Measurements from ENCODE around the gene ING3.
"Not testable (repeated sequence)": the region's sequence is repeated elsewhere in the genome, so short reads cannot be mapped to it uniquely, and the experiment has no call there.

The ING3 gene

DNA sequence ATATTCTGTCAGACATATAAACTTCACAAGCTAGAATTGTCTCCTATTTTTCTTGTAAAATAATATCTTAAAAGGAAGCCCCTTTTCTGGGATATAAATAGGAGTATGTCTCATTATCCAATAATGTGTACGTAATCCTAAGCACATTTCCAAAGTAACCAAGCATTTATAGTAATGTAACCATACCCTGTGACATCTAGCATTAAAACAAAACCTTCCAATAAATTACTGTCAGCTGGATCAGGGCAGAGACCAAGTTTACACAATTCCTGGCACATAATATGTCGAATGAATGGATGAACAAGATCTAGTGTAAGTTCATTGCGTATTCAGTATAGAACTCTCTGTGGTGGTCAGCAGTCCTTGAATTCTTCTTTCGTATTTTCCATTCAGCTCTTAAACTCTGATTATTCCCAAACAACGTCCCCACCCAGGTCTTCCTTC is 52.2 kb downstream of the ING3 start:
- no peak for DNase-seq (ENCODE audit: low spot score)

DNA sequence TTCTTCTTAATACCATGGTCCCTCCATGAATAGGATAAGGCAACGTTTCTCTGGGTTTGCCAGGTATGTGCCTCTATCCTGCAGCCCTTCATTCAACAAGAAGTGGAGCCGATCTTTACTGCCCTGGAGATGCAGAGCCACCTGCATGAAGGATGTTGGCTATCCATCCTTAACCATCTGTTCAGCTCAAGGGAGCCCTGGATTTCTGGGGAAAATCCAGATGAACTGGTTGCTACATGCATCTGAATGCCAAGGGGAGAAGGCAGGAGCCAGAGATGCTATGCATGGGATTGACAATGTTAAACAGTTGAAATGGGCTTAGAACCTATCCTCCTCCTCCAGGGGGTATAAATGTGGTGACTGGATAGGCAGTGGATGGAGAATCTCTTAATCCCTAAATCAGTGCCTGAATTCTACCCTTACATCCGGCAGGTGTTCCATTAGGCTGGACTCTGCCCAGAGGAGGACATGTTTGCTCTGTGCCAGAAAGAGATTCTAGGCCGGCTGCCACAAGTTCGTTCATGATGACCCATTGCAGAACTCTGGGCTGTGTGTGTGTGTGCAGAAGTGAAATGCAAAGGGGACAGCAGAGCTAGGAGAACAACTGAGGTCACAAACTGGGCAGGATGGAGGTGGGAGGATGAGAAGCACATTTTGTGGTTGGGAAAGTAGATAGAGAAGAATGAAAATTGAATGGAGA is 53.6 kb downstream of the ING3 start:
- DNase-seq (ENCODE audit: low spot score): no peak

DNA sequence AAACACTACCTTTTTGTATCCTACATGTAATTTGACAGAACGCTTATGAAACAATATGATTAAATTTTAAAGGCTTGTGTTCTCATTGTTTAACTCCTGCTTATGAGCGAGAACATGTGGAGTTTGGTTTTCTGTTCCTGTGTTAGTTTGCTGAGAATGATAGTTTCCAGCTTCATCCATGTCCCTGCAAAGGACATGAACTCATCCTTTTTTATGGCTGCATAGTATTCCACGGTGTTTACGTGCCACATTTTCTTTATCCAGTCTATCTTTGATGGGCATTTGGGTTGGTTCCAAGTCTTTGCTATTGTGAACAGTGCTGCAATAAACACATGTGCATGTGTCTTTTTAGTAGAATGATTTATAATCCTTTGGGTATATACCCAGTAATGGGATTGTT is 54.5 kb downstream of the ING3 start:
- not testable (repeated sequence) for DNase-seq (ENCODE audit: low spot score)

DNA sequence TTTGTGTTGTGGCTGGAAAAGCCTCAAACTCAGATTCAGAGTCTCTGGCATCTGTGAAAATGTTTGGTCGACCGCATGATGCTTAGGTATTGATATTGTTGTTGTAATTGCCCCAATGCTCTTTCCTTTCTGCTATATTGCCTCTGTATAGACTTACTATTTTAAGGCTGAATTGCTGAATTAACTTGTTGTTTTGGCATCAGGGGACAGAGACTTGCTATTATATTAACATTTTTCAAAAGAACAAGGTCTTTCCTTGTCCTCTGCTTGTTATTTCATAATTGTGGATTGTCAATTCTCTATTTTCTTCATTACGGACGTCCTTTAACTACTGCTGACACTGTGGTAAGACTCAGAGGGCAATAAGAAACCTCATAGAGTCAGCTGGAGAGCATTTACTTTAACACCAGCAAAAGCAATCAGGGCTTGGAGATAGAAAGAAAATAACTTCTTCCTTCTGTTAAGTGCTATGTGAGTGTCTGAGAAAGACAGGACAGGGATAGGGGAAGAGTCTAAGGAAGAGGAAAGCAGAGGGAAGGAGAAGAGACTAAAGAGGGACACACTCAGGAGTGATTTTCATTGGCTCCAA is 55.5 kb downstream of the ING3 start:
- no peak for DNase-seq (ENCODE audit: low spot score)

DNA sequence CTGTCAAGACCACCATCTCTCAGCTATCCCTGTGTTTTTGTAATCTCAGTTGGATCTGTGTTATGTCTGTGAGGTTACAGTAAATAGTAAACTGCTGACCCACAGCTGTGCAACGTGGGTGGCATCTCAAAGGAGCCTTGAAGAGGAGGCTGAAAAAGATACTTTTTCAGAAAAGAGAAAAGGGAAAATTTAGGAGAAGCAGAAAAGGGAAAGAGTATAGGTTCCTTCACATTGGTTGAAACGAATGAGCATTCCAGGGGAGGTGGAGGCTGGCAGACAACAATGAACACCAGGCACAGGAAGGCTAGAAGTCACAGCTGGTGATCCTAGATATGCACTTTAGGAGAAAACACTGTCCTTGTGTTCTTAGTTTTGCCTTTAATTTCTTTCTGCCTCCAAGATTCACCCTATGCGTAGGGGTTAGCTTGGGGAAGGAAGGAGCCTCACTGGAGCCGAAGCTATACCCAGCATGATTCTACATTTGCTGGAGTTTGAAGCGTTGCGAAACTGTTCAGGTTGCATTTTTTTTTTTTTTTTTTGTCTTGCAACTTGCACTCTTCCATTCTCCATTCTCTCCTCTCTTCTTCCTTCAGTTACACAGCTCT is 56.2 kb downstream of the ING3 start:
- DNase-seq (ENCODE audit: low spot score): no peak

DNA sequence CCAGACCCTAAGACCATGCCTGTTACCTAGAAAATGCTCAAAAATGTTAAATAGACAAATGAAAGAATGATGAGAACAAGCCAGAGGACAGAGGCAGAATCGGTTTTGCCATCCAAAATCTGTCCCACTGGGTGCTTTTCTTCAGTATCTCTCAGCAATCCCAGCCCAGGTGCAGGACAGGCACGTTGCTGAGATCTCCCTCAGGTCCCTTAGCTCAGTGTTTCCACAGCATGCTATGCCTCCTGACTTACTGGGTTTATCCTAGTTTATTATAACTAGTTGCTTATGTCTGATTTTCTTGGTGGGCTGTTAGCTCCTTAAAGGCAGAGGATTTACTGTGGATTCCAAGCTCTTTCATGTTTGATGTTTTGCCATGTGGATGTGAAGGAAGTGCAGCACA is 58.2 kb downstream of the ING3 start:
- no peak for DNase-seq (ENCODE audit: low spot score)

DNA sequence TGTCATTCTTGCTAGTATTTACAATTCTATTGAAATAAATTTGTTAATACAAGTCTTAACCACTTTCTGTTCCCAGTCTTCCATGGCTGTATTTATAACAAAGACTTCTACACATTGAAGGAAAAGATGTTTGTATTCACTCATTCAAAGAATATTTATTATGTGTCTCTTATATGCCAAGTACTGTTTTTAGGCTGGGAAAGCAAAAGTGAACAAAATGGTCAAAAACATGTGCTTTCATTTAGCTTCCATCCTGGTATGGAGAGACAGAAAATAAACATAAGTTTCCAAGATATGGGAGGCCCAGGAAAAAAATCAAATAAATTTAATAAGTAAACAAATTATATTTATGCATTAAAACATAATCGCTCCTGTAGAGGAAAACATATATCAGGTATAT is 60.8 kb downstream of the ING3 start:
- no peak for DNase-seq (ENCODE audit: low spot score)

DNA sequence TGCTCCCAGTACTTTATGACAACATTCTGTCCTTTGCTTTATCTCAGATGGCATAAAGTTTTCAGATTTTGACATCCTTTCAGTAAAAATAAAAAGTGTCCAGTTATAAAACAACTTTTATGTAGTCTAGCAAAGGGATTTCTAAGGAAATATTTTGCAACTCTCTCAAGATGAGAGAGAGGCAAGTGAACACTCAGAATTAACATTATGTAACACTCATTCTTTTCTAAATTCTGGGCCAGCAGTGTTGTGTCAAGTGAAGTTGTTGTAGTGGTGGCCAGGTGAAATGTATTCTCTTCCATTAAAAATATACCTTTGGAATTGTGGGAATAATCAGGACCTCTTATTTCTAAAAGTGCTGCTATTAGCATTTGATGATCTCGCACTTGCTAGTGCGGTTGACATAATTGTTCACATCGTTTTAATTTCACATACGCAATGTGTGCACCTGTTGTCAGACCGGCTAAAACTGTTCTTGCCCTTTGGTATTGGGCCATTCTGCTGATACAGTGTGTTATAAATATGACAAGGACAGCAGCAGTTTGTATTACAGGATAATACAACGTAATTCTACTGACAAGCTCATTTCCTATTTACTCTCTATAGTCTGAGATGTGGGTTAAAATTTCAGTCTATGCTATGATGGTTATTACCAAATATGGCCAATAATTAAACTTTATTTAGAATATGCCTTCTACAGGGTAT is 61.7 kb downstream of the ING3 start:
- no peak for DNase-seq (ENCODE audit: low spot score)

DNA sequence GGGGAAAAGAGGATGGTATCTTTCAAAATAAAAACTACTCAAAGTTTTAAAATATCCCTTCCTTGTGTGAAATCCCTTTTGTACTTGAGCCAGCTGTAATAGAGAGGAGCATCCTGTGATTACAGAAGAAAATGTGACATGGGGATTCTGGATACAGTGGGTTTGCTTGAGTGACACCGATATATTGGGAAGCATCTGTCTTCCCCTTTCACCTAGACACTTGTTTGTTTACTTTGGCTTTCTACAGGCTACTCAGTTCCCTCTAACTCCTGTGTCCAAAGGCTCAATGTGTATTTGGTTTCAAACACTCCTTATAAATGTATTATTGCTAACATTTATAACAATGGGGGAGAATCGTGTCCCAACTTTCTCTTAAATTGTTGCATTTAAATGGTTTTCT is 62.3 kb downstream of the ING3 start:
- no peak for DNase-seq (ENCODE audit: low spot score)

DNA sequence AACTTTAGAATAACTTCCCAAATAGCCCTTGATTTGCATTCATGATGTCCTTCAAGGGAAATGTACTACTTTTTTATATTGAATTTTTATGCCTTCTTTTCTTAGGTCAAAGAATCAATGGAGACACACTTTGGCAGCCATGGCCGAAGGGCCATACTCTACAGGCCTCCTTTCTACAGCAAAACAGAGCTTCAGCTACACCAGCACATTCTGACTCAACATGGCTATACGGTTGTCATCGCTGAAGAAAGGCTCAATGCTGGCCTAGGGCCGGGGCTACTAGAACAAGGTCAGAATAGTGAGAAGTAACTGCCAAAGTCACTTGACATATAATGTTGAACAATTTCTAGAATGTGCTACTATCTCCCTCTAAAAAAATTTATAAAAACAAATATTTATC is 65.0 kb downstream of the ING3 start:
- DNase-seq (ENCODE audit: low spot score): no peak

DNA sequence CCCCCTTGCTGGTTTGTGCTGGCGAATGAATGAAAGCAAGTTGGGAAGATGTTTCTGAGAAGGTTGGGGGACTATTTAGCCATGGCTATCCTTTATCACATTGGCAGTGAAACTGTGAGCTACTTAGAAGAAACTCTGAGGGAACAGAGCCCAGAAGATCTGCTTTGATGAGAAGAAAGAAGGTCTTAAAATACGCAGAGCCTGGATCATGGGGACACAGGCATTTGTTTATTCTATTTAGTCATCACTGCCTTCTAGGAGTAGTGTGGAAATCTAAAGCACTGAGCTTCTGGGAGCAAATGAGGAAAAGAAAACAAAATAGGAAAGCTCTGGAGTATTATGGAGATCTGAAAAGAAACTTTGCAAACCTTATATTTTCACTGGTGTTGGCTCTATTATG is 66.4 kb downstream of the ING3 start:
- no peak for DNase-seq (ENCODE audit: low spot score)

DNA sequence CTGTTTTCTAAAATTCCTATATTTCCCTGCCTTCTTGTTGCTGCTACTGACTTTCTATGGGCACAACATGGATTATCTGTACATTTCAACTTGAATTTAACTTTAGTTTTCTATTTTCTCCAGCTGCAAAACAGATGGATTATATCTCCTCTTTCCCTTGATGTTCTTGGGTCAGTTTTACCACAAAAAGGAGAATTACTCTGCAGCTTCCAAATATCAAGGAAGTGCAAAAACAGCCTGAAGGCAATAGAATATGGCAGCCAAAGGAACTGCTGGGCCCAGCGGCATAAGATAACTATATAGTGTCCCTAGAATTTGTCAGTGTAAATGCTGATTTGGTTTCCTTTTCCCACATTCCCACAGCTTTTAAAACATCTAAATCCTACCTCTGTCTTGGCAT is 67.0 kb downstream of the ING3 start:
- no peak for DNase-seq (ENCODE audit: low spot score)

DNA sequence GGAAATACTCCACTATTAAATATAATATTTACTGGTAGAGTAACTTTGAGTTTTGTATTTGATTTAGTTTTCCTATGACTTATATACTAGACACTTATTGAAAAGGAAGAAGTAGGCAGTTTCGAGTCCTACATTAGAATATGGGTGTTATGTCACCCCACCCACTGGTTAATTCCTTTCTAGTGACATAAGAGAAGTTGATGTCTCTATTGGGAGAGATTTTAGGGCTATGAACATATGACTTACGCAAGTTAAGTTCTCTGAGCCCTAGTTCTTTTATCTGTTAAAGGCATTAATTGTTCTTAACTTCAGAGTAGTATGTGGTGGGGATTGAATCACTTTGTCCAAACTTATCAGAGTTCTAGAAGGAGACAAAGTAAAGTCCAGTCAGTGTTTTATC is 68.4 kb downstream of the ING3 start:
- DNase-seq (ENCODE audit: low spot score): no peak

DNA sequence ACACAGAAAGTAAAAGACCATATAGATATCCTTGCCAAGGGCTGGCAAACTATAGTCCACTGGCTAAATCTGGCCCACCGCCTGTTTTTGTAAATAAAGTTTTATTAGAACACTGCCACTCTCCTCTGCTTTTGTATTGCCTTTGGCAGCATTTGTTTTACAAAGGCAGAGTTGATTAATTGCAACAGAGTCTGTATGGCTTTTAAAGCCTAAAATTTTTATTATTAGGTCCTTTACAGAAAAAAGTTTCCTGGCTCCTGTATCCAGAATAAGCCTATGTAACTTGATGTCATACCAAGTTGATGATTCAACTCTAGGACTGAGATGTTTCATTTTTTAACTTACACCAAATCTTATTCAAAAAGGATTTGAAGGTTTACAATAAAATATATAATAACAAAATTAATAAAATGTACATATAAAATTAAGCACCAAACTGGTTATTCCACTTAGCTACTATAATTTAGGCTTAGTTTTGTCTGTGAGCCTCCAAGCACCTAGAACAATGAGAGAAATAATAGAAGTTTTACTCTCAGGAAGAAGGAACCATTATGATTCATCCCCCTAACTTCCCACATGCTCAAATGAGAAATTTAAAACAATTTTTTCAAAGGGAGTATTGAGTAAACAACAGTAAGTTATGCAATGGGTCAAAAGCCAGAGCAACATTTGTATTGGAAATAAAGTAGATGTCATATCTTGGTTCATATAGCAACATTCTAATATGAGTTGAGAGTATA is 69.8 kb downstream of the ING3 start:
- DNase-seq (ENCODE audit: low spot score): no peak

DNA sequence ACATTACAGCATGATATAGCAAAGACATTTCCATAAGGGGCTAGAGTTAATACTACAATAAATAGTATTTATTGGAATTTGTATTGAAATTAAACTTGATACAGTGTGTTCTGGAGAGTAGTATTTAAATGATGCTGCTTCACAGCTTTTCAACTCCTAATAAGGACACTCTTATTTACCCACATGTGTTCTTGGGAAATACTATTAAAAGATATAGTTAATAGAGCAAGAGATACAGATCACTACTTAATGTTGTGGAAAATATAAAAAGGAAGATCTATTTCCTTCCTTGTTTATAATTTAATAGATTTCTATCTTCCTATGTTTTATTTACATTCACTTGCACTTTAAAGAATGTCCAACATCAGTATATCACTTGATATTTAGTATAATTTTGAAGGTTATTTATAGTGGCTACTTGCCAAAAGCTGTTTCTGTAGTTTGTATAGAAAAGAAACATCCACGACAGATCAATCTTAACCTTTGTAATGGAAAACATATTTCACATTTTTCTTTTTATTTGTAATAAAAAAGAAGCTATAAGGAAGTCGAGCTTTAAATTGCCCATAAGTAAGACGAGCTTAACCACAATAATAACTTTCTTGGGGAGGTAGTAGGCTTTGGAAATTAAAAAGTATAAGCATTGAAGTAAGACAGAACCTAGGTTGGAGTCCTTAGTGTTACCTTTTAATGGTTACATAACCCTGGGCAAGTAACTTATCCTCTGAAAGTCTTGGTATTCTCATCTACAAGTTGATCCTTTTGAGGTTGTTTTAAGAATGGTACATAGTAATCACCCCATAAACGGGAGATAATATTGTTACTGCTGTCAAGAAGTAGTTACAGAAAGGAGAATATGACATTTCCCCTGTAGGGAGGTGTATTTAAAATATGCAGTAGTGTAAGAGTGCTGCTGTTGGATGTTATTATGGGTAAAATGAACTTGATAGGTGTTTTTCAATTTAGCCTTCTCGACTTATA is 70.7 kb downstream of the ING3 start:
- DNase-seq (ENCODE audit: low spot score): no peak

DNA sequence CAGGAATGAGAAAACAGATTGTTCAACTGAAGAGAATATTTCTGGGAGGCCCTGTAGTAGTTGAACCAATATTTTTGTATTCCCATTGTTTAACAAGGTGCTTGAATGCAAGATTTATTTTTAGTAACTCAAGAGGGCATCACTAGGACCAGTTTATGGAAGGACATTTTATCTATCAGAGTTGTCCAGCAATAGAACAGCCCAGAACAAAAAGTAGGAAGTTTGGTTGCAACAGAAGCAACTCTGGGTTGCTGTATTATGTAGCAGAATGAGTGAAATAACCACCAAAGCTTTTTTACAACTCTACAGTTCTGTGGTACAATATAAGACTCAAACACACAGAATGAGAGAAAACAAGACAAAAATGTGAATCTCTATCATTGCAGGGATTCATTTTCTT is 72.6 kb downstream of the ING3 start:
- DNase-seq (ENCODE audit: low spot score): no peak

DNA sequence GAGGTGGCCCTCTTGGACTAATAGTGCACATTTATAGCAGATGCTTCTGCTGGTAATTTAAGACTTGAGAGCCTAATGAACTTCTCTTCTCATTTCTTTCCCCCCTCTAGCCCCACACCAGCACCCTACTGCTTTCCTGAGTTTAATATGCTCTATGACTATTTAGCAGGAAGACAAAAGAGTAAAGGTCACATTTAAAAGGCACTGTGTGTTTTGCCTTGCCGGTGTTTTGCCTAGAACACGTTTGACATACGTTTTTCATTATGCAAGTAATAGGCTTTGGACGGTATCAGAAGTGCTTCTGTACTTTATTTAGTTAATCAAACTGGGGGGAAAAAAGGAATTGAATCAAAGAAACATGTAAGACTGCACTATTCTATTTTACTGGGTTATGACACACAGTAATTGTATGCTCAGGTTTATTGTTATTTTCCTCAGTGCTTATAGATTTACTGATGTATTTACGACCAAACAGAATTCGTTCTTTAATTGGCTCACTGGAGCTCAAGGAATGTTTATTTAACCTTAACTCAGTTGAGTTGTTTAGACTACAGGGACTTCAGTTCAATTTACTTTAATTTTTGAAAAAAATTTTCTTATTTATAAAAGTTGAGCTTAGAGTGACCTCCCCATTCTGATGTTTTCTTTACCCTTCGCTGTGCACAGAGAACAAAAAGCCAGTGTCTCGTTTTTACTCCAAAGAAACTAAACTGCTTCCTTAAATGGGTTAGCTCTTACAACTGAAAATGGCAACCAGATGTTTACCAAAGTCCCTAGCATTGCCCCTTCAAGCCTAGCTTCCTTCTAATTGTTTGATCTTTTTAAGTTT is 73.3 kb downstream of the ING3 start:
- DNase-seq (ENCODE audit: low spot score): no peak

DNA sequence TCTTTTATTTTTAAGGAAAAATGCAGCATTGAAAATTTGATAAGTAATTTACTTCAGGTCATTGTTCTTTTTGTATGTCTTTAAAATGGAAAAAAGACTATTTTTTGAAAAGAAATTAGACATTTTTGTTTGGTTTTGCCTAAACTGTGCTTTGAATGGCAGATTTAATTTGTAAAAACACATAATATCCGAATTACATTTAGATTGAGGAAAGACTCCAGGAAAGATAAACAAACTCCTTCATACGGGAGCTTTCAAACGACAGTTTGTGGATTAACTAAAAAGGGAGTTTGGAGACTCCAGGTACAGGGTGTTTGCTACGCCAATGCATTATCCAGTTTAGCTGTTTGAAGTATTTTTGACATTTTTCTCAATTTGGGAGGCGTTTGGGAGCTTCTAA is 74.0 kb downstream of the ING3 start:
- no peak for DNase-seq (ENCODE audit: low spot score)

DNA sequence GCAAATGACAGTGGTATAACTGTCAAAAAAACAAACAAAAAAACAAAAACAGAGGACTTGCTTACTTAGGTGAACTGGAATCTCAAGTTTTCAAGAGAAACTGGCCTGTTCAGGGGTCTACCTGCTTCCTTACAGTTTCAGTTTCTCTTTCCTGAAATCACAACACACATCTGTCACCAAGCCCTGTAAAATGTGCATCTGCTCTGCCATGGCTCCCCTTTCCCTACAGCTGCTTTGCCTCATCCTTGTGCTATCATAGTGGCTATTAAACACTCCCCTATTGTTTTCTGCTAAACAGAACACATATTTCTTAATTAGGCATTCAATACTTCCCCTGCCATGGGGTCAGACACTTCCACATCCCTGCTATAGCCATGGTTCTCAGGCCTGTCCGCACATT is 75.6 kb downstream of the ING3 start:
- DNase-seq (ENCODE audit: low spot score): no peak

DNA sequence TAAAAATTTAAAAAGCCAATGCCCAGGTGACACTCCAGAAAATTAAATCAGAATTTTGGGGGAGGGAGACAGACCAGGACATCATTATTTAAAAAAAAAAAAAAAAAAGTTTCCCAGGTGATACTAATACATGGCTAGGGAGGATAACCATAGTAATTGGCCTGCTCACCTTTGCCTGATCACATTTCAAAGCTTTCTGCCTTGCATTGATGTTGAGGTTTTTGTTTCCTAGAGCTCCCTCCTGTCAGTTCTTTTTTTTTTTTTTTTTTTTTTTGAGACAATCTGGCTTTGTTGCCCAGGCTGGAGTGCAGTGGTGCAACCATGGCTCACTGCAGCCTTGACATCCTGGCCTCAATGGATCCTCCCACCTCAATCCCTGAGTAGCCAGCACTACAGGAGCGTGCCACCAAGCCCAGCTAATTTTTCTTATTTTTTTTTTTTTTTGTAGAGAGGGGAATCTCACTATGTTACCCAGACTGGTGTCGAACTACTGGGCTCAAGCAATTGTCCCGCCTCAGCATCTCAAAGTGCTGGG is 76.1 kb downstream of the ING3 start:
- DNase-seq (ENCODE audit: low spot score): no peak

Data from Ammon's horn (tissue), 1 donor.